ENCODE results near the gene DHX8. TPM values are rescaled to one million over a fixed set of nuclear protein-coding genes. Genes with fewer than 3 reads are reported as not detected.

Gene DHX8
- total RNA-seq, 1 experiment from 2014 or later = 54.1 TPM

- H3K4me1 Mint-ChIP-seq = peaks cover 37 to 41% of the 10 kb centered on the region in 2 experiments
- H3K4me3 Mint-ChIP-seq = peak overlapping the region in 1 of 2 experiments; percentile 57; a peak in 2 of 5 replicates
- Histone ChIP-seq H2AK5ac (ENCODE audit: insufficient read length, low read length) (no peak overlapping the region), H3K27me3 (ENCODE audit: insufficient read depth, low read length) (no peaks in the 10 kb centered on the region), H2BK120ac (ENCODE audit: low read depth, low read length, poor library complexity, severe bottlenecking) (no peak overlapping the region), H3T11ph (ENCODE audit: low read length) (no peak overlapping the region), H2BK20ac (ENCODE audit: low read depth, low read length, poor library complexity, severe bottlenecking) (no peak overlapping the region), H3K9ac (ENCODE audit: extremely low read depth, insufficient read length, low read length) (no peak overlapping the region), H3K4me2 (ENCODE audit: insufficient read depth, insufficient read length, low read length) (no peak overlapping the region), H3K4me1 (ENCODE audit: insufficient read depth, low read length) (peaks cover 12% of the 10 kb centered on the region; the same call in 1 of the 2 replicates), H4K5ac (ENCODE audit: insufficient read length, low read depth, low read length) (no peak overlapping the region), H3K27ac (ENCODE audit: insufficient read length, low read depth, low read length) (no peak overlapping the region), H3K4ac (ENCODE audit: low read depth, low read length) (no peak overlapping the region), H4K8ac (replicated peaks; ENCODE audit: insufficient read length, low read depth, low read length) (no peak overlapping the region), H3K56ac (ENCODE audit: insufficient read length, low read depth, low read length) (no peak overlapping the region), H3K23me2 (ENCODE audit: insufficient read length, low read depth, low read length, poor library complexity, severe bottlenecking) (no peaks in the 10 kb centered on the region), H3K79me1 (ENCODE audit: insufficient read depth, low read depth, low read length, poor library complexity, severe bottlenecking) (no peaks in the 10 kb centered on the region), H3K79me2 (ENCODE audit: insufficient read depth, low read length) (no peaks in the 10 kb centered on the region), H2BK5ac (ENCODE audit: insufficient read length, low read length) (no peak overlapping the region), H3K18ac (ENCODE audit: insufficient read length, low read depth, low read length) (no peak overlapping the region), H2BK12ac (ENCODE audit: insufficient read length, low read depth, low read length) (no peak overlapping the region), H3K9me3 (ENCODE audit: control insufficient read depth, low read depth, low read length) (no peaks in the 10 kb centered on the region), H4K91ac (ENCODE audit: insufficient read length, low read depth, low read length) (no peak overlapping the region), H2BK15ac (ENCODE audit: low read depth, low read length) (no peak overlapping the region), H4K20me1 (ENCODE audit: control insufficient read depth, insufficient read depth, insufficient read length) (no peaks in the 10 kb centered on the region), H2AFZ (ENCODE audit: low read length) (no peak overlapping the region), H3K14ac (ENCODE audit: insufficient read depth, low read length) (no peak overlapping the region), H3K23ac (ENCODE audit: insufficient read length, low read depth, low read length) (no peak overlapping the region)
- TF ChIP-seq, protein P1, sequence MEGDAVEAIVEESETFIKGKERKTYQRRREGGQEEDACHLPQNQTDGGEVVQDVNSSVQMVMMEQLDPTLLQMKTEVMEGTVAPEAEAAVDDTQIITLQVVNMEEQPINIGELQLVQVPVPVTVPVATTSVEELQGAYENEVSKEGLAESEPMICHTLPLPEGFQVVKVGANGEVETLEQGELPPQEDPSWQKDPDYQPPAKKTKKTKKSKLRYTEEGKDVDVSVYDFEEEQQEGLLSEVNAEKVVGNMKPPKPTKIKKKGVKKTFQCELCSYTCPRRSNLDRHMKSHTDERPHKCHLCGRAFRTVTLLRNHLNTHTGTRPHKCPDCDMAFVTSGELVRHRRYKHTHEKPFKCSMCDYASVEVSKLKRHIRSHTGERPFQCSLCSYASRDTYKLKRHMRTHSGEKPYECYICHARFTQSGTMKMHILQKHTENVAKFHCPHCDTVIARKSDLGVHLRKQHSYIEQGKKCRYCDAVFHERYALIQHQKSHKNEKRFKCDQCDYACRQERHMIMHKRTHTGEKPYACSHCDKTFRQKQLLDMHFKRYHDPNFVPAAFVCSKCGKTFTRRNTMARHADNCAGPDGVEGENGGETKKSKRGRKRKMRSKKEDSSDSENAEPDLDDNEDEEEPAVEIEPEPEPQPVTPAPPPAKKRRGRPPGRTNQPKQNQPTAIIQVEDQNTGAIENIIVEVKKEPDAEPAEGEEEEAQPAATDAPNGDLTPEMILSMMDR (conservative IDR thresholded peaks at IDR 0.05) = no peak
- H3K27ac Mint-ChIP-seq = peak overlapping the region in 2 of 3 experiments; percentile 6 to 60; a peak in 2 of 7 replicates
- peaks cover 0 to 5% of the 10 kb centered on the region in 2 experiments; a peak in 3 of 5 replicates for H3K9me3 Mint-ChIP-seq
- DNase-seq = no peak
- H3K36me3 Mint-ChIP-seq (ENCODE audit: insufficient read depth in 1 of 3, low read depth in 3 of 3) = peaks cover 0 to 4% (median 1%) of the 10 kb centered on the region in 3 experiments; a peak in 3 of 7 replicates
- WGBS (ENCODE audit: extremely low coverage, insufficient read length, low lambda C conversion rate) = no CpG with 5 or more reads among the region's 2 CpGs
- H3K27me3 Mint-ChIP-seq (ENCODE audit: low read depth) = peaks cover 12% of the 10 kb centered on the region
These were observed 69.8 kb downstream of the DHX8 start for GRCh38 chr17:43553573-43553972.

All from H9 (cell line).